HG02642 (cell line): ENCODE measurements around the gene SLC19A2.

ENCODE experiments used
- ATAC-seq: cut with Tn5 transposase; IDR thresholded peaks from one replicate; pipeline ENCODE4 v1.9.1; 2021; ENCODE audit warnings: mild to moderate bottlenecking; ENCODE audit not compliant: unreplicated experiment, poor library complexity

SLC19A2 gene

GRCh38 chr1:169426174-169426705, 59.5 kb downstream of the SLC19A2 start:
- no peak for ATAC-seq

DNA sequence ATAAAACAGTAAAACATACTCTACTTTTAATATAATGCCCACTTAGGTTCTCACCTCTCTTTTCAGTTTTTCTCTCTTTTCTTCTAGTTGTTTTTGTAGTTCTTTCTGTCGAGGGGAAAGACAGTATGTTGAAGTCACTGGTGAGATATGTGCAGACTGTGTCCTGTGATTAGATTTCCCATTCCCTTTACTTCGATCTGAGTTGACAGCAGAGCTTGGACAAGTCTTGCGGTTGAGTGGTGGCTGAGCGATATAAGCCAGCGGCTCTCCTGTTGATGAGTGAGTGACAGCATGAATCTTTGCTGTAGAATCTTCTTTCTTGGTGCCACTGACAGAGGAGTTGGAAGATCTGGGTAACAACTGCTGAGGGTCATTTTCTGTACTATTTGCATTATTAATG, 64.4 kb downstream of the SLC19A2 start:
- ATAC-seq, result no peak

DNA sequence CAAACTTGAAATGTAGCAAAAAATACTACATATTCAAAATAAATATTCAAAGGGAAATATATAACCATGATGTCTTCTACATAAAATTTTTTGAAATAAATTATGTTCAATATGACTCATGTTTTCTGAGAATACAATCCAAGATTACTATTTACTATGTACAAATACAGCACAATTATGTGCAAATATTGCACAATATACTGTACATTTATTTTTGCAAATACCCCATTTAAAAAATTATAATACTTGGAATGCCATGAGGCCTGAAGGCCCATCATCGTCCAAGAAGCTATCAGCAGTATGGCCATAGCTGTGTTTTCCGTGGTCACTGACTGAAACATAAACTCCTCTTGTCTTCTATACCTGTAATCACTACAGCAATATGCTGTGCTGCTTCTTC, 70.8 kb downstream of the SLC19A2 start:
- ATAC-seq, result no peak
